GM12878 (cell line): ENCODE measurements around the gene RPS6KA2. TPM values are rescaled to one million over a fixed set of nuclear protein-coding genes. Genes with fewer than 3 reads are reported as not detected.
"Not testable (repeated sequence)": the region's sequence is repeated elsewhere in the genome, so short reads cannot be mapped to it uniquely, and the experiment has no call there.

Source experiments
- ATAC-seq: fragments of 200-7000 bp; cut with Tn5 transposase; 3 replicates; pipeline ENCODE4 v1.9.1; 2020; ENCODE audit warnings: mild to moderate bottlenecking, moderate library complexity
- BruUV-seq: library from RNA; stranded (reverse); fragments of 400-500 nt; replicated peaks from 2 replicates; lab custom pipeline; 2021; lab: Mats Ljungman, UMichigan
- CTCF ChIA-PET: fragments of 300-600 bp; sonication (Branson Sonifier 250); formaldehyde crosslinking; extraction: SDS; loops from one replicate; lab custom pipeline; 2021; ENCODE audit warnings: inconsistent platforms; lab: Yijun Ruan, JAX
- POLR2A ChIA-PET: fragments of 350-600 bp; formaldehyde crosslinking; extraction: SDS; loops from one replicate; lab custom pipeline; 2021; ENCODE audit warnings: inconsistent platforms; lab: Charles Lee
- RAD21 ChIA-PET: fragments of 300-600 bp; sonication (Branson Sonifier 250); formaldehyde crosslinking; loops from one replicate; lab custom pipeline; 2023; ENCODE audit warnings: antibody characterized with exemption; ENCODE audit not compliant: unreplicated experiment; lab: Charles Lee
- SMC1A ChIA-PET: fragments of 300-600 bp; sonication (Branson Sonifier 250); formaldehyde crosslinking; loops from one replicate; lab custom pipeline; 2023; ENCODE audit not compliant: unreplicated experiment, uncharacterized antibody; lab: Charles Lee
- DNase-seq: peaks from one replicate; pipeline ENCODE4 v3.0.0-alpha.2; 2011; ENCODE audit warnings: low read depth, low spot score
- FAIRE-seq: peaks from 3 replicates; lab custom pipeline; 2011; peaks lifted over from hg19 to GRCh38; lab: Jason Lieb, UNC
- H2AFZ ChIP-seq: 2 replicates; pipeline ENCODE4 v1.6.0; 2011; ENCODE audit warnings: low read depth, low read length, control low read depth; ENCODE audit not compliant: control insufficient read depth
- H3K27ac ChIP-seq: 2 replicates; pipeline ENCODE4 v1.5.1; 2011; ENCODE audit warnings: control low read depth; ENCODE audit not compliant: control insufficient read depth, insufficient read depth
- H3K27me3 ChIP-seq, 2 experiments: replicated peaks in 1 of 2; 2 replicates each; pipeline versions ENCODE4 v1.6.0 to v1.6.1; 2011; ENCODE audit warnings: low read length in 1 of 2; ENCODE audit not compliant: control insufficient read depth in 2 of 2, insufficient read depth in 2 of 2
- H3K36me3 ChIP-seq, 2 experiments: 2 replicates each; pipeline ENCODE4 v1.5.1; 2011; ENCODE audit warnings: low read length in 1 of 2; ENCODE audit not compliant: control insufficient read depth in 2 of 2, insufficient read depth in 2 of 2
- H3K4me1 ChIP-seq: 2 replicates; pipeline ENCODE4 v1.6.1; 2011; ENCODE audit warnings: mild to moderate bottlenecking, low read length, moderate library complexity, mixed read lengths; ENCODE audit not compliant: control insufficient read depth, insufficient read depth
- H3K4me2 ChIP-seq: 2 replicates; pipeline ENCODE4 v1.6.0; 2011; ENCODE audit warnings: control low read depth; ENCODE audit not compliant: control insufficient read depth, insufficient read depth
- H3K4me3 ChIP-seq: fragments of 200-600 bp; sonication (generic); 2 replicates; pipeline ENCODE4 v1.5.1; 2016
- H3K79me2 ChIP-seq: 2 replicates; pipeline ENCODE4 v1.6.0; 2011; ENCODE audit warnings: low read length; ENCODE audit not compliant: control insufficient read depth, insufficient read depth
- H3K9ac ChIP-seq: 2 replicates; pipeline ENCODE4 v1.8.0; 2011; ENCODE audit warnings: low read length, control low read depth, mixed read lengths; ENCODE audit not compliant: control insufficient read depth, insufficient read depth
- H3K9me3 ChIP-seq: replicated peaks from 3 replicates; pipeline ENCODE4 v1.5.1; 2011; ENCODE audit warnings: mild to moderate bottlenecking, low read length; ENCODE audit not compliant: control insufficient read depth, insufficient read depth
- H4K20me1 ChIP-seq: 2 replicates; pipeline ENCODE4 v1.6.0; 2011; ENCODE audit not compliant: control insufficient read depth, insufficient read depth
- BHLHE40 ChIP-seq, 2 experiments: fragments of 450-650 bp in 1 of 2; IDR thresholded peaks; 2 replicates each; pipeline ENCODE4 v1.6.1; 2011 to 2017; ENCODE audit warnings: low read depth in 2 of 2, borderline replicate concordance in 1 of 2, improper control_type of control experiment in 1 of 2, low read length in 1 of 2, mild to moderate bottlenecking in 1 of 2
- CREM ChIP-seq: IDR thresholded peaks from 2 replicates; pipeline ENCODE4 v1.6.1; 2014; ENCODE audit warnings: antibody characterized with exemption, low read depth
- CTCF ChIP-seq, 3 experiments: IDR thresholded peaks in 2 of 3; conservative IDR thresholded peaks in 1 of 3; 2 replicates each; pipeline ENCODE4 v1.5.1; 2011; ENCODE audit warnings: low read depth in 3 of 3, low read length in 3 of 3, mild to moderate bottlenecking in 3 of 3, control low read depth in 2 of 3, moderate library complexity in 2 of 3, inconsistent platforms in 1 of 3, mixed read lengths in 1 of 3; ENCODE audit not compliant: control insufficient read depth in 2 of 3, insufficient read depth in 1 of 3; ENCODE audit errors: extremely low read depth in 1 of 3
- HSF1 ChIP-seq: fragments of 150-350 bp; IDR thresholded peaks from 2 replicates; pipeline ENCODE4 v1.6.1; 2014; ENCODE audit warnings: mild to moderate bottlenecking, low read depth, low read length
- MAX ChIP-seq: IDR thresholded peaks from 2 replicates; pipeline ENCODE4 v1.6.1; 2012; ENCODE audit warnings: low read depth, low read length, improper control_type of control experiment
- POU2F2 ChIP-seq: IDR thresholded peaks from 3 replicates; pipeline ENCODE4 v1.6.1; 2011; ENCODE audit warnings: low read depth, mild to moderate bottlenecking, low read length, borderline replicate concordance
- RAD21 ChIP-seq: IDR thresholded peaks from 2 replicates; pipeline ENCODE4 v1.6.1; 2011; ENCODE audit warnings: mild to moderate bottlenecking, low read depth, low read length, moderate library complexity; ENCODE audit not compliant: insufficient read depth
- SMC3 ChIP-seq: IDR thresholded peaks from 2 replicates; pipeline ENCODE4 v1.6.1; 2011; ENCODE audit warnings: low read length, improper control_type of control experiment, borderline replicate concordance
- SREBF1 ChIP-seq: IDR thresholded peaks from 2 replicates; pipeline ENCODE4 v1.6.1; 2012; ENCODE audit warnings: mild to moderate bottlenecking, low read length
- YY1 ChIP-seq: IDR thresholded peaks from 2 replicates; pipeline ENCODE4 v1.6.1; 2011; ENCODE audit warnings: low read depth, mild to moderate bottlenecking, low read length
- WGBS: methylation state at CpG from one replicate; pipeline ENCODE4 v1.1.6; 2016; ENCODE audit warnings: low lambda C conversion rate; ENCODE audit not compliant: insufficient replicate concordance, insufficient coverage; ENCODE audit errors: missing lambda C conversion rate; 5-methylcytosine and 5-hydroxymethylcytosine counted together
- in situ Hi-C: fragments of 300-500 bp; cut with MboI; formaldehyde crosslinking; loops from 9 replicates; pipeline ENCODE4 v1.14.3; 2018; ENCODE audit warnings: mixed read lengths
- intact Hi-C: fragments of 100-400 bp; cut with micrococcal nuclease; formaldehyde crosslinking; loops from one replicate; pipeline ENCODE4 v1.14.2; 2022; ENCODE audit not compliant: unreplicated experiment
- polyA plus RNA-seq, 11 experiments: library from polyadenylated mRNA; depleted of rRNA in 4 of 11; unstranded in 6 of 11; stranded (reverse) in 5 of 11; fragments of >200 nt; fragmentation: Nextera tagmentation in 4 of 11; fragmentation: Illumina TruSeq in 1 of 11; extraction: Ambion mirVana in 4 of 11; extraction: Trizol in 1 of 11; gene quantifications; 1 replicate in 1 of 11; 2 replicates in 10 of 11; pipeline versions ENCODE4 v1.2.1 to v1.2.3, GENCODE V29; 2011 to 2016; ENCODE audit warnings: inconsistent platforms in 2 of 11, missing spikeins in 2 of 11, low read depth in 1 of 11
- total RNA-seq, 4 experiments: library from RNA; depleted of rRNA in 3 of 4; stranded (reverse); fragments of >200 nt in 3 of 4; fragmentation: Illumina TruSeq in 1 of 4; extraction: Trizol in 1 of 4; gene quantifications; 2 replicates each; pipeline versions ENCODE4 v1.2.1 to v1.2.3, GENCODE V29; 2013 to 2021

The RPS6KA2 gene
- total and polyA plus RNA-seq, 10 of the 15 experiments (the other 5 are each of a cell fraction or from before 2014, with no cell fraction given) = 0.02 to 1.0 (median 0.22) TPM; not detected in 1

GRCh38 chr6:166402582-166403277, 224.3 kb downstream of the RPS6KA2 start (continued):
- TF ChIP-seq MAX (no peak), CREM (no peak), SREBF1 (no peak)

GRCh38 chr6:166400649-166401250, 226.3 kb downstream of the RPS6KA2 start:
- DNase-seq, H3K36me3 ChIP-seq, H4K20me1 ChIP-seq, H3K9me3 ChIP-seq, H3K4me3 ChIP-seq, H3K9ac ChIP-seq, H3K27me3 ChIP-seq, H3K27ac ChIP-seq, BruUV-seq, H3K4me1 ChIP-seq: not testable (repeated sequence)
- SMC1A ChIA-PET = interaction anchor here (0.6 to 5.5 kb wide), 24 partner anchors 8 to 167 kb away, joined by 3 to 72 read pairs (median 5); partner anchors contain the start of gene PRR18
- peak; percentile 85 for FAIRE-seq
- ATAC-seq = peak; percentile 98
- RAD21 ChIA-PET = interaction anchor here (0.7 to 5.3 kb wide), 23 partner anchors 9 to 247 kb away, joined by 3 to 165 read pairs (median 5); partner anchors contain the start of gene PRR18
- POLR2A ChIA-PET = interaction anchor here (0.9 to 1.4 kb wide), 3 partner anchors 9 to 93 kb away, joined by 3 to 10 read pairs (median 3); partner anchors contain the start of gene PRR18
- intact Hi-C loops (loop anchor here (1.0 to 10.0 kb wide), 5 partner anchors 87 to 513 kb away; no protein-coding TSS in a partner anchor), in situ Hi-C loops (loop anchor here (10.0 kb wide), 1 partner anchor 516 kb away; no protein-coding TSS in a partner anchor)
- H2AFZ ChIP-seq = peak overlapping the region; percentile 13; the same call in 1 of the 2 replicates
- 26% methylated on average over 16 of the region's 16 CpGs for WGBS
- TF ChIP-seq BHLHE40 (IDR thresholded peaks at IDR 0.05; ENCODE audit: borderline replicate concordance in 1 of 2, low read depth in 2 of 2, low read length in 1 of 2) (peak in 1 of 2 experiments; percentile 18; a peak in 1 of 4 replicates), POU2F2 (0 out of 3 replicates have a peak, but pooled peaks have one; percentile 22), RAD21 (peak; percentile 93), CTCF (IDR thresholded peaks at IDR 0.05 in 2 of 3, conservative IDR thresholded peaks at IDR 0.05 in 1 of 3; ENCODE audit: control insufficient read depth in 2 of 3, extremely low read depth in 1 of 3, insufficient read depth in 1 of 3, low read depth in 3 of 3, low read length in 3 of 3) (peak; percentile 61 to 86 (median 78)), HSF1 (peak; percentile 52; the same call in 1 of the 2 replicates), YY1 (peak; percentile 67), SMC3 (peak; percentile 97)
- TF ChIP-seq, all 136 proteins: peak for 7; not testable (repeated sequence) for 129
- CTCF ChIA-PET = interaction anchor here (0.5 to 12.2 kb wide), 38 partner anchors 9 to 515 kb away, joined by 3 to 317 read pairs (median 4); partner anchors contain the start of genes PRR18 and RPS6KA2
- H3K79me2 ChIP-seq, H3K4me2 ChIP-seq: not testable (repeated sequence)
